ENCODE data around the gene IFNL1.
"Not testable (repeated sequence)": the region's sequence is repeated elsewhere in the genome, so short reads cannot be mapped to it uniquely, and the experiment has no call there.

Gene IFNL1

GRCh38 chr19:39269369-39269768, 26.8 kb upstream of the IFNL1 start:
- in situ Hi-C loops (cut with HindIII; ENCODE audit: low sequenced_read_pairs): not testable (repeated sequence)

- in situ Hi-C loops (cut with HindIII; ENCODE audit: low sequenced_read_pairs): no loop called here
Measured at GRCh38 chr19:39270036-39270871, 26.0 kb upstream of the IFNL1 start.

GRCh38 chr19:39273859-39274258, 22.3 kb upstream of the IFNL1 start:
- in situ Hi-C loops (cut with HindIII; ENCODE audit: low sequenced_read_pairs): not testable (repeated sequence)

GRCh38 chr19:39275578-39275977, 20.6 kb upstream of the IFNL1 start:
- in situ Hi-C loops (cut with HindIII; ENCODE audit: low sequenced_read_pairs): no loop called here

GRCh38 chr19:39276740-39277139, 19.5 kb upstream of the IFNL1 start:
- in situ Hi-C loops (cut with HindIII; ENCODE audit: low sequenced_read_pairs): no loop called here

GRCh38 chr19:39277598-39277997, 18.6 kb upstream of the IFNL1 start:
- in situ Hi-C loops (cut with HindIII; ENCODE audit: low sequenced_read_pairs): no loop called here

- in situ Hi-C loops (cut with HindIII; ENCODE audit: low sequenced_read_pairs): no loop called here
Measured at GRCh38 chr19:39282021-39282420, 14.2 kb upstream of the IFNL1 start.

GRCh38 chr19:39284032-39284431, 12.2 kb upstream of the IFNL1 start:
- in situ Hi-C loops (cut with HindIII; ENCODE audit: low sequenced_read_pairs): no loop called here

- in situ Hi-C loops (cut with HindIII; ENCODE audit: low sequenced_read_pairs): no loop called here
Measured at GRCh38 chr19:39293394-39293793, 2.8 kb upstream of the IFNL1 start.

- in situ Hi-C loops (cut with HindIII; ENCODE audit: low sequenced_read_pairs): loop anchor here (5.0 kb wide), 1 partner anchor 45 kb away; no protein-coding TSS in a partner anchor
Measured at GRCh38 chr19:39296906-39297305, 699 bp downstream of the IFNL1 start.

GRCh38 chr19:39297931-39298634, 1.9 kb downstream of the IFNL1 start:
- in situ Hi-C loops (cut with HindIII; ENCODE audit: low sequenced_read_pairs): loop anchor here (5.0 kb wide), 1 partner anchor 46 kb away; no protein-coding TSS in a partner anchor

GRCh38 chr19:39299404-39299803, 3.2 kb downstream of the IFNL1 start:
- in situ Hi-C loops (cut with HindIII; ENCODE audit: low sequenced_read_pairs): loop anchor here (5.0 kb wide), 1 partner anchor 47 kb away; no protein-coding TSS in a partner anchor

- in situ Hi-C loops (cut with HindIII; ENCODE audit: low sequenced_read_pairs): loop anchor here (5.0 kb wide), 1 partner anchor 48 kb away; no protein-coding TSS in a partner anchor
Measured at GRCh38 chr19:39299832-39300231, 3.6 kb downstream of the IFNL1 start.

- in situ Hi-C loops (cut with HindIII; ENCODE audit: low sequenced_read_pairs): no loop called here
Measured at GRCh38 chr19:39301021-39301420, 4.8 kb downstream of the IFNL1 start.

GRCh38 chr19:39301562-39301961, 5.4 kb downstream of the IFNL1 start:
- in situ Hi-C loops (cut with HindIII; ENCODE audit: low sequenced_read_pairs): no loop called here

GRCh38 chr19:39303373-39304184, 7.4 kb downstream of the IFNL1 start:
- in situ Hi-C loops (cut with HindIII; ENCODE audit: low sequenced_read_pairs): no loop called here

GRCh38 chr19:39304185-39304513, 7.9 kb downstream of the IFNL1 start:
- in situ Hi-C loops (cut with HindIII; ENCODE audit: low sequenced_read_pairs): no loop called here

- in situ Hi-C loops (cut with HindIII; ENCODE audit: low sequenced_read_pairs): no loop called here
Measured at GRCh38 chr19:39304701-39305571, 8.7 kb downstream of the IFNL1 start.

GRCh38 chr19:39306075-39306474, 9.9 kb downstream of the IFNL1 start:
- in situ Hi-C loops (cut with HindIII; ENCODE audit: low sequenced_read_pairs): no loop called here

Data from endothelial cell of hepatic sinusoid (primary cell).